ENCODE results near the gene PCDH11X.
"Not testable (repeated sequence)": the region's sequence is repeated elsewhere in the genome, so short reads cannot be mapped to it uniquely, and the experiment has no call there.

GRCh38 chrX:91825321-91825720 lies 46.1 kb downstream of the PCDH11X start:
- TF ChIP-seq, protein P1, sequence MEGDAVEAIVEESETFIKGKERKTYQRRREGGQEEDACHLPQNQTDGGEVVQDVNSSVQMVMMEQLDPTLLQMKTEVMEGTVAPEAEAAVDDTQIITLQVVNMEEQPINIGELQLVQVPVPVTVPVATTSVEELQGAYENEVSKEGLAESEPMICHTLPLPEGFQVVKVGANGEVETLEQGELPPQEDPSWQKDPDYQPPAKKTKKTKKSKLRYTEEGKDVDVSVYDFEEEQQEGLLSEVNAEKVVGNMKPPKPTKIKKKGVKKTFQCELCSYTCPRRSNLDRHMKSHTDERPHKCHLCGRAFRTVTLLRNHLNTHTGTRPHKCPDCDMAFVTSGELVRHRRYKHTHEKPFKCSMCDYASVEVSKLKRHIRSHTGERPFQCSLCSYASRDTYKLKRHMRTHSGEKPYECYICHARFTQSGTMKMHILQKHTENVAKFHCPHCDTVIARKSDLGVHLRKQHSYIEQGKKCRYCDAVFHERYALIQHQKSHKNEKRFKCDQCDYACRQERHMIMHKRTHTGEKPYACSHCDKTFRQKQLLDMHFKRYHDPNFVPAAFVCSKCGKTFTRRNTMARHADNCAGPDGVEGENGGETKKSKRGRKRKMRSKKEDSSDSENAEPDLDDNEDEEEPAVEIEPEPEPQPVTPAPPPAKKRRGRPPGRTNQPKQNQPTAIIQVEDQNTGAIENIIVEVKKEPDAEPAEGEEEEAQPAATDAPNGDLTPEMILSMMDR (IDR thresholded peaks at IDR 0.05): not testable (repeated sequence)
- TF ChIP-seq POLR2A (IDR thresholded peaks at IDR 0.05): not testable (repeated sequence)

Measured in breast epithelium (tissue), 3 donors.